ENCODE results near the gene ZC2HC1B.

The ZC2HC1B gene

DNA sequence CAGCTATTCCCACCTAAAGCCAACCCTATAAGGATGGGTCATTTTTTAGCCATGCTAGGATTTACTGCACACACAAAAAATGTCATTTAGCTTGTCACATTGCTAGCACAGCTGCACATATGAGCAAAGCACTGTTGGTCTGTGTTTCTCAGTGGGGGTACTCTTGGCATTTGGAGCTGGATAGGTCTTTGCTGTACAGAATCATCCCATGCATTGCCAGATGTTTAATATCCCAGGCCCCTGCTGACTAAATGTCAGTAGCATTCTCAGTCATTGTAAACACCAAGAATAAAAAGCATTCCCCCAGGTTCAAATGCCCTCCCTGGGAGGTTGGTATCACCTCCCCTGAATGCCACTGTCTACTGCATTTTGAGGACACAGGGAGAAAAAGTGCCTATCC lies 35.7 kb upstream of the ZC2HC1B start:
- no peak for TF ChIP-seq ZNF394 (tag by site-specific recombination; IDR thresholded peaks at IDR 0.05; ENCODE audit: borderline replicate concordance)
- TF ChIP-seq ZBTB8A (tag by site-specific recombination; IDR thresholded peaks at IDR 0.05): no peak
- no peak for TF ChIP-seq ZBTB17 (tag by site-specific recombination; IDR thresholded peaks at IDR 0.05)
- no peak for TF ChIP-seq ZNF175 (tag by site-specific recombination; IDR thresholded peaks at IDR 0.05)
- no peak for TF ChIP-seq ZNF157 (tag by site-specific recombination; IDR thresholded peaks at IDR 0.05)
- no peak for TF ChIP-seq HIC1 (tag by site-specific recombination; IDR thresholded peaks at IDR 0.05)
- TF ChIP-seq, protein P1, sequence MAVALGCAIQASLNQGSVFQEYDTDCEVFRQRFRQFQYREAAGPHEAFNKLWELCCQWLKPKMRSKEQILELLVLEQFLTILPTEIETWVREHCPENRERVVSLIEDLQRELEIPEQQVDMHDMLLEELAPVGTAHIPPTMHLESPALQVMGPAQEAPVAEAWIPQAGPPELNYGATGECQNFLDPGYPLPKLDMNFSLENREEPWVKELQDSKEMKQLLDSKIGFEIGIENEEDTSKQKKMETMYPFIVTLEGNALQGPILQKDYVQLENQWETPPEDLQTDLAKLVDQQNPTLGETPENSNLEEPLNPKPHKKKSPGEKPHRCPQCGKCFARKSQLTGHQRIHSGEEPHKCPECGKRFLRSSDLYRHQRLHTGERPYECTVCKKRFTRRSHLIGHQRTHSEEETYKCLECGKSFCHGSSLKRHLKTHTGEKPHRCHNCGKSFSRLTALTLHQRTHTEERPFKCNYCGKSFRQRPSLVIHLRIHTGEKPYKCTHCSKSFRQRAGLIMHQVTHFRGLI (tag by site-specific recombination; IDR thresholded peaks at IDR 0.05): no peak
- TF ChIP-seq GLIS1 (tag by site-specific recombination; IDR thresholded peaks at IDR 0.05): peak; percentile 86
- POLR2A ChIA-PET: interaction anchor here (1.2 kb wide), 1 partner anchor 14 kb away, joined by 3 read pairs; the partner anchor contains the start of gene LTV1
- CTCF ChIA-PET: no interaction called here
- Histone ChIP-seq H3K36me3 (ENCODE audit: control insufficient read depth in 2 of 2, insufficient read depth in 1 of 2, low read length in 2 of 2) (no peaks in the 10 kb centered on the region), H3K4me3 (ENCODE audit: low read depth, low read length) (no peak overlapping the region), H3K27ac (ENCODE audit: extremely low read depth, low read depth, low read length) (no peak overlapping the region), H3K4me1 (ENCODE audit: control insufficient read depth, insufficient read depth, low read length) (no peaks in the 10 kb centered on the region), H3K9me3 (ENCODE audit: control insufficient read depth, insufficient read depth, low read depth, low read length) (no peaks in the 10 kb centered on the region)

DNA sequence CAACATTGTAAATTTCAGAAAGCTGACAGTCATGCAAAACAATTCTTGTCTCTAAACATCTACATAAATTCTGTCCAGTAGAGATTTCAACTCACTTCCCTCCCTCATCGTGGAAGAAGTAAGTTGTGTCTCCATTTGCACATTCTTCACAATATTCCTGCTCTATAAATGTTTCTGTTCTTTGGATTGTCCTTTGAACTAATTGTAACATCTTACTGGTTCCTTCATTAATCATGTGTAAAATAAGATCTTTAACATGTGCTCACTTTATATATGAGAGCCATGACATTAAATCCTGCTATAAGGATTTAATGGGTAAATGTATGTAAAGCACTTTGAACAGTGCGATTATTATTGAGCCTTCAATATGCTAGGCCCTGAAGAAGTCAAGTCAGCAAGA lies 28.1 kb upstream of the ZC2HC1B start:
- H3K27ac ChIP-seq (ENCODE audit: extremely low read depth, low read depth, low read length): no peak overlapping the region
- no peaks in the 10 kb centered on the region for H3K36me3 ChIP-seq (ENCODE audit: control insufficient read depth in 2 of 2, insufficient read depth in 1 of 2, low read length in 2 of 2)
- H3K4me1 ChIP-seq (ENCODE audit: control insufficient read depth, insufficient read depth, low read length): no peaks in the 10 kb centered on the region
- POLR2A ChIA-PET: interaction anchor here (1.1 kb wide), 1 partner anchor 325 kb away, joined by 3 read pairs; the partner anchor contains the start of gene FUCA2
- H3K9me3 ChIP-seq (ENCODE audit: control insufficient read depth, insufficient read depth, low read depth, low read length): no peaks in the 10 kb centered on the region
- CTCF ChIA-PET: no interaction called here
- H3K4me3 ChIP-seq (ENCODE audit: low read depth, low read length): no peak overlapping the region
- no peak for TF ChIP-seq ZNF549 (tag by site-specific recombination; IDR thresholded peaks at IDR 0.05)
- peak; percentile 98 for TF ChIP-seq ZNF510 (tag by site-specific recombination; IDR thresholded peaks at IDR 0.05; ENCODE audit: insufficient replicate concordance)
- no peak for TF ChIP-seq ZNF114 (tag by site-specific recombination; IDR thresholded peaks at IDR 0.05)
- TF ChIP-seq, protein P2, sequence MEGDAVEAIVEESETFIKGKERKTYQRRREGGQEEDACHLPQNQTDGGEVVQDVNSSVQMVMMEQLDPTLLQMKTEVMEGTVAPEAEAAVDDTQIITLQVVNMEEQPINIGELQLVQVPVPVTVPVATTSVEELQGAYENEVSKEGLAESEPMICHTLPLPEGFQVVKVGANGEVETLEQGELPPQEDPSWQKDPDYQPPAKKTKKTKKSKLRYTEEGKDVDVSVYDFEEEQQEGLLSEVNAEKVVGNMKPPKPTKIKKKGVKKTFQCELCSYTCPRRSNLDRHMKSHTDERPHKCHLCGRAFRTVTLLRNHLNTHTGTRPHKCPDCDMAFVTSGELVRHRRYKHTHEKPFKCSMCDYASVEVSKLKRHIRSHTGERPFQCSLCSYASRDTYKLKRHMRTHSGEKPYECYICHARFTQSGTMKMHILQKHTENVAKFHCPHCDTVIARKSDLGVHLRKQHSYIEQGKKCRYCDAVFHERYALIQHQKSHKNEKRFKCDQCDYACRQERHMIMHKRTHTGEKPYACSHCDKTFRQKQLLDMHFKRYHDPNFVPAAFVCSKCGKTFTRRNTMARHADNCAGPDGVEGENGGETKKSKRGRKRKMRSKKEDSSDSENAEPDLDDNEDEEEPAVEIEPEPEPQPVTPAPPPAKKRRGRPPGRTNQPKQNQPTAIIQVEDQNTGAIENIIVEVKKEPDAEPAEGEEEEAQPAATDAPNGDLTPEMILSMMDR (tag by site-specific recombination; IDR thresholded peaks at IDR 0.05): no peak
- TF ChIP-seq ZNF48 (tag by site-specific recombination; IDR thresholded peaks at IDR 0.05): no peak

GRCh38 chr6:143838395-143838794 lies 25.9 kb upstream of the ZC2HC1B start:
- Histone ChIP-seq H3K36me3 (ENCODE audit: control insufficient read depth in 2 of 2, insufficient read depth in 1 of 2, low read length in 2 of 2) (no peaks in the 10 kb centered on the region), H3K27ac (ENCODE audit: extremely low read depth, low read depth, low read length) (no peak overlapping the region), H3K4me3 (ENCODE audit: low read depth, low read length) (no peak overlapping the region), H3K4me1 (ENCODE audit: control insufficient read depth, insufficient read depth, low read length) (no peaks in the 10 kb centered on the region), H3K9me3 (ENCODE audit: control insufficient read depth, insufficient read depth, low read depth, low read length) (no peaks in the 10 kb centered on the region)
- ChIA-PET CTCF (interaction anchor here (1.1 kb wide), 1 partner anchor 9 kb away, joined by 3 read pairs; no protein-coding TSS in a partner anchor), POLR2A (interaction anchor here (0.6 kb wide), 1 partner anchor 1431 kb away, joined by 3 read pairs; no protein-coding TSS in a partner anchor)
- TF ChIP-seq ZFP37 (tag by site-specific recombination; IDR thresholded peaks at IDR 0.05) (no peak), ZNF585B (tag by site-specific recombination; IDR thresholded peaks at IDR 0.05) (no peak), ZNF266 (tag by site-specific recombination; IDR thresholded peaks at IDR 0.05; ENCODE audit: low read depth) (no peak), ZNF518A (tag by site-specific recombination; conservative IDR thresholded peaks at IDR 0.05; ENCODE audit: low read depth) (no peak), HOXC10 (CRISPR knock-in tag; IDR thresholded peaks at IDR 0.05) (no peak), MEIS1 (CRISPR knock-in tag; IDR thresholded peaks at IDR 0.05; ENCODE audit: borderline replicate concordance) (no peak), KLF1 (tag by site-specific recombination; IDR thresholded peaks at IDR 0.05) (no peak), ZNF324 (tag by site-specific recombination; IDR thresholded peaks at IDR 0.05) (no peak), ZNF157 (tag by site-specific recombination; IDR thresholded peaks at IDR 0.05) (no peak)

Data from HEK293 (cell line).